ENCODE data around the gene RBM24.

The RBM24 gene

GRCh38 chr6:17277256-17277655, 3.9 kb upstream of the RBM24 start:
- DNase-seq: no peak
- H3K4me1 ChIP-seq (ENCODE audit: low read length): no peaks in the 10 kb centered on the region
- H3K9ac ChIP-seq (ENCODE audit: low read length): no peak overlapping the region
- H3K36me3 ChIP-seq (replicated peaks; ENCODE audit: insufficient read depth, low read length): no peaks in the 10 kb centered on the region
- no peak overlapping the region for H3K4me3 ChIP-seq (ENCODE audit: low read length)
- H3F3A ChIP-seq (ENCODE audit: insufficient read depth, low read length): no peaks in the 10 kb centered on the region
- H3K4me2 ChIP-seq (ENCODE audit: low read depth, low read length): no peak overlapping the region
- no peaks in the 10 kb centered on the region for H3K9me2 ChIP-seq (replicated peaks; ENCODE audit: insufficient read depth, low read length)
- TF ChIP-seq EZH2 (optimal IDR thresholded peaks at IDR 0.05; ENCODE audit: low read depth, low read length): no peak
- TF ChIP-seq CTCF (IDR thresholded peaks at IDR 0.05; ENCODE audit: low read length): no peak
- TF ChIP-seq EZH2phosphoT487 (IDR thresholded peaks at IDR 0.05; ENCODE audit: low read length): no peak
- H2AFZ ChIP-seq (ENCODE audit: low read length): no peak overlapping the region
- H3K27ac ChIP-seq (ENCODE audit: low read length): no peak overlapping the region
- H3K79me2 ChIP-seq (ENCODE audit: low read length): no peaks in the 10 kb centered on the region
- H3K27me3 ChIP-seq (replicated peaks; ENCODE audit: insufficient read depth, low read length): no peaks in the 10 kb centered on the region
- no peaks in the 10 kb centered on the region for H4K20me1 ChIP-seq (ENCODE audit: insufficient read depth, low read length)
- no peaks in the 10 kb centered on the region for H3K9me3 ChIP-seq (replicated peaks; ENCODE audit: insufficient read depth, low read length)

DNA sequence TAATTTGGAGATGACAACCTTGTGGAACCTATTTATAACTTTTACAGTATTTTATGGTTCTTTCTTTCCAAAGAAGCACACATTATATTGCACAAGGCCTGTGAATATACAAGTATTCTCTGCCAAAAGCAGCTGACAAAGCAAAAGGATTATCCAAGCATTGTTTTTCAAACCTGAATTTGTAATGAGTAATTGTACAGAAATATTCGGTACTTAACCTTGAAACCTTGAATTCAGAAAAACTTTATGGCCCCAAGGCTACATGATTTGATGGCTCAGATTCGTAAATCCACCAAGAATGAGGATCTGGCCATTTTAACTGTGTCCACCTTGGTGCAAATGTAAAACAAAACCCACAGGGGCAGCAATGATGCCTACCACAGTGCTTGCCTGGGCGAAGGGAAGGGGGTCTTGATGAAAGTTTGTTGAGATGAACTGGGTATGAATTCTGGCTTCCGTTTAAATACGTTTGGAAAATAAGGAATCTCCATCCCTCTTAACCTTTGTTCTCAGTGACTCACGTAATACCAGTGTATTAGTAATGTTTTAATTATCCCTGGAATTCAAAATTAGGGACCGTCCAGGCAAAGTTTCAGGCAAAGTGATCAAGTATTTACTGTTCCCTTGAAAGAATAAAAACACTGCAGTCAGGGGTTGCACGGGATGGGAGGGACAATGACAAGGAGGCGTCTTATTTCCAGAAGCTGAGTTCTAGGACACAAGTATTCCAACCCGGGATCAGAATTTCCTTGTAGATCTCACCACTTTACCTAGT, 2.7 kb upstream of the RBM24 start:
- TF ChIP-seq CTCF (IDR thresholded peaks at IDR 0.05; ENCODE audit: low read length) (no peak), EZH2 (optimal IDR thresholded peaks at IDR 0.05; ENCODE audit: low read depth, low read length) (no peak), EZH2phosphoT487 (IDR thresholded peaks at IDR 0.05; ENCODE audit: low read length) (no peak)
- no peak overlapping the region for H3K27ac ChIP-seq (ENCODE audit: low read length)
- H3K27me3 ChIP-seq (replicated peaks; ENCODE audit: insufficient read depth, low read length): no peaks in the 10 kb centered on the region
- H3K9me3 ChIP-seq (replicated peaks; ENCODE audit: insufficient read depth, low read length): no peaks in the 10 kb centered on the region
- no peak overlapping the region for H3K4me3 ChIP-seq (ENCODE audit: low read length)
- no peak overlapping the region for H3K4me2 ChIP-seq (ENCODE audit: low read depth, low read length)
- no peaks in the 10 kb centered on the region for H3K36me3 ChIP-seq (replicated peaks; ENCODE audit: insufficient read depth, low read length)
- H3K79me2 ChIP-seq (ENCODE audit: low read length): no peaks in the 10 kb centered on the region
- no peaks in the 10 kb centered on the region for H3K4me1 ChIP-seq (ENCODE audit: low read length)
- no peak overlapping the region for H2AFZ ChIP-seq (ENCODE audit: low read length)
- DNase-seq: no peak
- no peaks in the 10 kb centered on the region for H4K20me1 ChIP-seq (ENCODE audit: insufficient read depth, low read length)
- no peak overlapping the region for H3K9ac ChIP-seq (ENCODE audit: low read length)
- H3K9me2 ChIP-seq (replicated peaks; ENCODE audit: insufficient read depth, low read length): no peaks in the 10 kb centered on the region
- H3F3A ChIP-seq (ENCODE audit: insufficient read depth, low read length): no peaks in the 10 kb centered on the region

DNA sequence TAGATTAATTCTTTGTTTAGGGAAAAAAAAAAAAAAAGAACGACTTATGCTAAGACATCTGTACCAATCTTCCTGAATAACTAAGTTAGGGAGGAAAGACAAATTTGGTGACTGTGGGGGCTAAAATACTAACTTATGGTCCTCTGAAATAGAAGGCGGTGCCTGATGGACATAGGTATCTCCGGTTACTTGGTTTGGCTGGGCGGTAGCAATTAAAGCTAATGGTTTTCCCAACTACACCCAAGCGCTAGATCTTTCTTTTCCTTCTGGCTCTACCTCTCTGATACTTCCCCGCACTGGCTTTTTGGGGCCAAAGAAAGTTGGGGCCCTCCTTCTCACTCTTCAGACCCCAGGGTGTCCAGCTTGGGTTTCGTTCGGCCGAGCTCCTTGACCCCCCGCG, 1.0 kb upstream of the RBM24 start:
- Histone ChIP-seq H3K79me2 (ENCODE audit: low read length) (no peaks in the 10 kb centered on the region), H2AFZ (ENCODE audit: low read length) (no peak overlapping the region), H3K27ac (ENCODE audit: low read length) (no peak overlapping the region), H3K4me1 (ENCODE audit: low read length) (no peaks in the 10 kb centered on the region), H3K27me3 (replicated peaks; ENCODE audit: insufficient read depth, low read length) (no peaks in the 10 kb centered on the region), H3F3A (ENCODE audit: insufficient read depth, low read length) (no peaks in the 10 kb centered on the region), H3K9me3 (replicated peaks; ENCODE audit: insufficient read depth, low read length) (no peaks in the 10 kb centered on the region), H3K4me2 (ENCODE audit: low read depth, low read length) (no peak overlapping the region), H3K9me2 (replicated peaks; ENCODE audit: insufficient read depth, low read length) (no peaks in the 10 kb centered on the region), H4K20me1 (ENCODE audit: insufficient read depth, low read length) (no peaks in the 10 kb centered on the region), H3K4me3 (ENCODE audit: low read length) (no peak overlapping the region), H3K9ac (ENCODE audit: low read length) (no peak overlapping the region), H3K36me3 (replicated peaks; ENCODE audit: insufficient read depth, low read length) (no peaks in the 10 kb centered on the region)
- no peak for TF ChIP-seq EZH2 (optimal IDR thresholded peaks at IDR 0.05; ENCODE audit: low read depth, low read length)
- no peak for TF ChIP-seq CTCF (IDR thresholded peaks at IDR 0.05; ENCODE audit: low read length)
- no peak for TF ChIP-seq EZH2phosphoT487 (IDR thresholded peaks at IDR 0.05; ENCODE audit: low read length)
- DNase-seq: no peak

All from MM.1S (cell line).